GM12878 (cell line): ENCODE results near the gene ADGRE3. TPM values are rescaled to one million over a fixed set of nuclear protein-coding genes. Genes with fewer than 3 reads are reported as not detected.

Experiments
- BACH1 ChIP-seq: fragments of 450-650 bp; IDR thresholded peaks from 2 replicates; pipeline ENCODE4 v1.6.1; 2017; ENCODE audit warnings: mild to moderate bottlenecking, borderline replicate concordance
- CBX5 ChIP-seq: sonication (generic); IDR thresholded peaks from 2 replicates; pipeline ENCODE4 v1.6.1; 2016; ENCODE audit warnings: low read depth, moderate library complexity, mild to moderate bottlenecking, inconsistent platforms
- CHD2 ChIP-seq: IDR thresholded peaks from 2 replicates; pipeline ENCODE4 v1.6.1; 2011; ENCODE audit warnings: low read depth, low read length, improper control_type of control experiment, borderline replicate concordance
- CHD4 ChIP-seq: fragments of 200-600 bp; sonication (generic); IDR thresholded peaks from 2 replicates; pipeline ENCODE4 v1.6.1; 2016; ENCODE audit warnings: mild to moderate bottlenecking
- EZH2 ChIP-seq: IDR thresholded peaks from 2 replicates; pipeline ENCODE4 v1.6.1; 2012; ENCODE audit warnings: low read depth, mild to moderate bottlenecking, control low read depth, inconsistent platforms, low read length, borderline replicate concordance; ENCODE audit not compliant: control insufficient read depth
- LARP7 ChIP-seq: fragments of 450-650 bp; IDR thresholded peaks from 2 replicates; pipeline ENCODE4 v1.6.1; 2017; ENCODE audit warnings: mild to moderate bottlenecking
- MEF2B ChIP-seq: fragments of 450-650 bp; IDR thresholded peaks from 2 replicates; pipeline ENCODE4 v1.6.1; 2018; ENCODE audit warnings: mild to moderate bottlenecking, moderate library complexity; ENCODE audit not compliant: partially characterized antibody, poor library complexity, severe bottlenecking
- MTA2 ChIP-seq: fragments of 450-650 bp; IDR thresholded peaks from 2 replicates; pipeline ENCODE4 v1.6.1; 2016; ENCODE audit warnings: low read depth, mild to moderate bottlenecking, moderate library complexity
- MTA3 ChIP-seq: IDR thresholded peaks from 2 replicates; pipeline ENCODE4 v1.6.1; 2012; ENCODE audit warnings: low read length, inconsistent platforms, borderline replicate concordance
- PAX8 ChIP-seq: fragments of 450-650 bp; IDR thresholded peaks from 2 replicates; pipeline ENCODE4 v1.6.1; 2017; ENCODE audit warnings: mild to moderate bottlenecking, moderate library complexity
- POLR2A ChIP-seq: IDR thresholded peaks from 2 replicates; pipeline ENCODE4 v1.6.1; 2011; ENCODE audit warnings: low read depth, mild to moderate bottlenecking, low read length
- RB1 ChIP-seq: fragments of 450-650 bp; formaldehyde crosslinking; IDR thresholded peaks from 2 replicates; pipeline ENCODE4 v1.6.1; 2017; ENCODE audit warnings: mild to moderate bottlenecking, borderline replicate concordance
- SUZ12 ChIP-seq: fragments of 200-600 bp; sonication (generic); IDR thresholded peaks from one replicate; pipeline ENCODE4 v1.6.1; 2018; ENCODE audit warnings: antibody characterized with exemption, mild to moderate bottlenecking; ENCODE audit not compliant: unreplicated experiment
- ZNF217 ChIP-seq: fragments of 450-650 bp; IDR thresholded peaks from 2 replicates; pipeline ENCODE4 v1.6.1; 2017; ENCODE audit warnings: antibody characterized with exemption, mild to moderate bottlenecking
- polyA plus RNA-seq, 11 experiments: library from polyadenylated mRNA; depleted of rRNA in 4 of 11; unstranded in 6 of 11; stranded (reverse) in 5 of 11; fragments of >200 nt; fragmentation: Nextera tagmentation in 4 of 11; fragmentation: Illumina TruSeq in 1 of 11; extraction: Ambion mirVana in 4 of 11; extraction: Trizol in 1 of 11; gene quantifications; 1 replicate in 1 of 11; 2 replicates in 10 of 11; pipeline versions ENCODE4 v1.2.1 to v1.2.3, GENCODE V29; 2011 to 2016; ENCODE audit warnings: inconsistent platforms in 2 of 11, missing spikeins in 2 of 11, low read depth in 1 of 11
- total RNA-seq, 4 experiments: library from RNA; depleted of rRNA in 3 of 4; stranded (reverse); fragments of >200 nt in 3 of 4; fragmentation: Illumina TruSeq in 1 of 4; extraction: Trizol in 1 of 4; gene quantifications; 2 replicates each; pipeline versions ENCODE4 v1.2.1 to v1.2.3, GENCODE V29; 2013 to 2021
- TF ChIP-seq, protein P1 (sequence below): IDR thresholded peaks from 2 replicates; pipeline ENCODE4 v1.6.1; 2012; ENCODE audit warnings: improper control_type of control experiment, low read depth, low read length; ENCODE audit not compliant: insufficient replicate concordance
- TF ChIP-seq, protein P2 (sequence below): fragments of 450-650 bp; conservative IDR thresholded peaks from 2 replicates; pipeline ENCODE4 v1.6.1; 2017; ENCODE audit warnings: mild to moderate bottlenecking, moderate library complexity
- TF ChIP-seq, protein P3 (sequence below): fragments of 450-650 bp; IDR thresholded peaks from 2 replicates; pipeline ENCODE4 v1.6.1; 2018; ENCODE audit warnings: mild to moderate bottlenecking, low read depth, moderate library complexity; ENCODE audit not compliant: partially characterized antibody
- TF ChIP-seq, protein P4 (sequence below): fragments of 150-350 bp; IDR thresholded peaks from 2 replicates; pipeline ENCODE4 v1.6.1; 2016; ENCODE audit warnings: low read depth, low read length

Gene ADGRE3
- total and polyA plus RNA-seq, 10 of the 15 experiments (the other 5 are each of a cell fraction or from before 2014, with no cell fraction given): 0.04 to 0.10 (median 0.05) TPM; not detected in 6

DNA sequence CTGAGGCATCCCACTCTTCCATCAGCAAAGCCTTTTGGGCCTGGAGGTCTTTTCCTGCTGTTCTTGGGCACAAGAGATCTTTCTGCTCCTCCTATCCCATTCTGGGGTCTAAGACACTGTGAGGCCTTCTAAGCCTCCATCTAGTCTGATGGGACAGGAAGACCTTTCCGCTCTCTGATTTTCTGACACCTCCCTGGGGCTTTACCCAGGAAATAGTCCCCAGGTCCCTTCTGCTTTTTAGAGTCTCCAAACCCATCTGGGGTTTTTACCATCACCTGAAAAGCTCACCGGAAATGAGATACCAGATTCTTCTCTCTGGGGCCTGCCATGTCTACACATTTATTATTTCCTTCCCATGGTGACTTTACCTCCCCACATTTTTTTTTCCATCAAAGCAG is 70.7 kb downstream of the ADGRE3 start (continued):
- TF ChIP-seq, protein P1, sequence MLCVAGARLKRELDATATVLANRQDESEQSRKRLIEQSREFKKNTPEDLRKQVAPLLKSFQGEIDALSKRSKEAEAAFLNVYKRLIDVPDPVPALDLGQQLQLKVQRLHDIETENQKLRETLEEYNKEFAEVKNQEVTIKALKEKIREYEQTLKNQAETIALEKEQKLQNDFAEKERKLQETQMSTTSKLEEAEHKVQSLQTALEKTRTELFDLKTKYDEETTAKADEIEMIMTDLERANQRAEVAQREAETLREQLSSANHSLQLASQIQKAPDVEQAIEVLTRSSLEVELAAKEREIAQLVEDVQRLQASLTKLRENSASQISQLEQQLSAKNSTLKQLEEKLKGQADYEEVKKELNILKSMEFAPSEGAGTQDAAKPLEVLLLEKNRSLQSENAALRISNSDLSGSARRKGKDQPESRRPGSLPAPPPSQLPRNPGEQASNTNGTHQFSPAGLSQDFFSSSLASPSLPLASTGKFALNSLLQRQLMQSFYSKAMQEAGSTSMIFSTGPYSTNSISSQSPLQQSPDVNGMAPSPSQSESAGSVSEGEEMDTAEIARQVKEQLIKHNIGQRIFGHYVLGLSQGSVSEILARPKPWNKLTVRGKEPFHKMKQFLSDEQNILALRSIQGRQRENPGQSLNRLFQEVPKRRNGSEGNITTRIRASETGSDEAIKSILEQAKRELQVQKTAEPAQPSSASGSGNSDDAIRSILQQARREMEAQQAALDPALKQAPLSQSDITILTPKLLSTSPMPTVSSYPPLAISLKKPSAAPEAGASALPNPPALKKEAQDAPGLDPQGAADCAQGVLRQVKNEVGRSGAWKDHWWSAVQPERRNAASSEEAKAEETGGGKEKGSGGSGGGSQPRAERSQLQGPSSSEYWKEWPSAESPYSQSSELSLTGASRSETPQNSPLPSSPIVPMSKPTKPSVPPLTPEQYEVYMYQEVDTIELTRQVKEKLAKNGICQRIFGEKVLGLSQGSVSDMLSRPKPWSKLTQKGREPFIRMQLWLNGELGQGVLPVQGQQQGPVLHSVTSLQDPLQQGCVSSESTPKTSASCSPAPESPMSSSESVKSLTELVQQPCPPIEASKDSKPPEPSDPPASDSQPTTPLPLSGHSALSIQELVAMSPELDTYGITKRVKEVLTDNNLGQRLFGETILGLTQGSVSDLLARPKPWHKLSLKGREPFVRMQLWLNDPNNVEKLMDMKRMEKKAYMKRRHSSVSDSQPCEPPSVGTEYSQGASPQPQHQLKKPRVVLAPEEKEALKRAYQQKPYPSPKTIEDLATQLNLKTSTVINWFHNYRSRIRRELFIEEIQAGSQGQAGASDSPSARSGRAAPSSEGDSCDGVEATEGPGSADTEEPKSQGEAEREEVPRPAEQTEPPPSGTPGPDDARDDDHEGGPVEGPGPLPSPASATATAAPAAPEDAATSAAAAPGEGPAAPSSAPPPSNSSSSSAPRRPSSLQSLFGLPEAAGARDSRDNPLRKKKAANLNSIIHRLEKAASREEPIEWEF: peak; percentile 65
- TF ChIP-seq MTA3 (peak; percentile 63; the same call in 1 of the 2 replicates), ZNF217 (no peak), RB1 (no peak), CHD4 (no peak), MEF2B (peak; percentile 93), LARP7 (no peak), PAX8 (0 out of 2 replicates have a peak, but pooled peaks have one; percentile 20), CBX5 (no peak), CHD2 (no peak), MTA2 (peak; percentile 66), BACH1 (peak; percentile 12; the same call in 1 of the 2 replicates), SUZ12 (no peak), EZH2 (no peak), POLR2A (peak; percentile 38; the same call in 1 of the 2 replicates)
- TF ChIP-seq, protein P2, sequence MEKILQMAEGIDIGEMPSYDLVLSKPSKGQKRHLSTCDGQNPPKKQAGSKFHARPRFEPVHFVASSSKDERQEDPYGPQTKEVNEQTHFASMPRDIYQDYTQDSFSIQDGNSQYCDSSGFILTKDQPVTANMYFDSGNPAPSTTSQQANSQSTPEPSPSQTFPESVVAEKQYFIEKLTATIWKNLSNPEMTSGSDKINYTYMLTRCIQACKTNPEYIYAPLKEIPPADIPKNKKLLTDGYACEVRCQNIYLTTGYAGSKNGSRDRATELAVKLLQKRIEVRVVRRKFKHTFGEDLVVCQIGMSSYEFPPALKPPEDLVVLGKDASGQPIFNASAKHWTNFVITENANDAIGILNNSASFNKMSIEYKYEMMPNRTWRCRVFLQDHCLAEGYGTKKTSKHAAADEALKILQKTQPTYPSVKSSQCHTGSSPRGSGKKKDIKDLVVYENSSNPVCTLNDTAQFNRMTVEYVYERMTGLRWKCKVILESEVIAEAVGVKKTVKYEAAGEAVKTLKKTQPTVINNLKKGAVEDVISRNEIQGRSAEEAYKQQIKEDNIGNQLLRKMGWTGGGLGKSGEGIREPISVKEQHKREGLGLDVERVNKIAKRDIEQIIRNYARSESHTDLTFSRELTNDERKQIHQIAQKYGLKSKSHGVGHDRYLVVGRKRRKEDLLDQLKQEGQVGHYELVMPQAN: no peak
- TF ChIP-seq, protein P3, sequence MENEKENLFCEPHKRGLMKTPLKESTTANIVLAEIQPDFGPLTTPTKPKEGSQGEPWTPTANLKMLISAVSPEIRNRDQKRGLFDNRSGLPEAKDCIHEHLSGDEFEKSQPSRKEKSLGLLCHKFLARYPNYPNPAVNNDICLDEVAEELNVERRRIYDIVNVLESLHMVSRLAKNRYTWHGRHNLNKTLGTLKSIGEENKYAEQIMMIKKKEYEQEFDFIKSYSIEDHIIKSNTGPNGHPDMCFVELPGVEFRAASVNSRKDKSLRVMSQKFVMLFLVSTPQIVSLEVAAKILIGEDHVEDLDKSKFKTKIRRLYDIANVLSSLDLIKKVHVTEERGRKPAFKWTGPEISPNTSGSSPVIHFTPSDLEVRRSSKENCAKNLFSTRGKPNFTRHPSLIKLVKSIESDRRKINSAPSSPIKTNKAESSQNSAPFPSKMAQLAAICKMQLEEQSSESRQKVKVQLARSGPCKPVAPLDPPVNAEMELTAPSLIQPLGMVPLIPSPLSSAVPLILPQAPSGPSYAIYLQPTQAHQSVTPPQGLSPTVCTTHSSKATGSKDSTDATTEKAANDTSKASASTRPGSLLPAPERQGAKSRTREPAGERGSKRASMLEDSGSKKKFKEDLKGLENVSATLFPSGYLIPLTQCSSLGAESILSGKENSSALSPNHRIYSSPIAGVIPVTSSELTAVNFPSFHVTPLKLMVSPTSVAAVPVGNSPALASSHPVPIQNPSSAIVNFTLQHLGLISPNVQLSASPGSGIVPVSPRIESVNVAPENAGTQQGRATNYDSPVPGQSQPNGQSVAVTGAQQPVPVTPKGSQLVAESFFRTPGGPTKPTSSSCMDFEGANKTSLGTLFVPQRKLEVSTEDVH: no peak
- TF ChIP-seq, protein P4, sequence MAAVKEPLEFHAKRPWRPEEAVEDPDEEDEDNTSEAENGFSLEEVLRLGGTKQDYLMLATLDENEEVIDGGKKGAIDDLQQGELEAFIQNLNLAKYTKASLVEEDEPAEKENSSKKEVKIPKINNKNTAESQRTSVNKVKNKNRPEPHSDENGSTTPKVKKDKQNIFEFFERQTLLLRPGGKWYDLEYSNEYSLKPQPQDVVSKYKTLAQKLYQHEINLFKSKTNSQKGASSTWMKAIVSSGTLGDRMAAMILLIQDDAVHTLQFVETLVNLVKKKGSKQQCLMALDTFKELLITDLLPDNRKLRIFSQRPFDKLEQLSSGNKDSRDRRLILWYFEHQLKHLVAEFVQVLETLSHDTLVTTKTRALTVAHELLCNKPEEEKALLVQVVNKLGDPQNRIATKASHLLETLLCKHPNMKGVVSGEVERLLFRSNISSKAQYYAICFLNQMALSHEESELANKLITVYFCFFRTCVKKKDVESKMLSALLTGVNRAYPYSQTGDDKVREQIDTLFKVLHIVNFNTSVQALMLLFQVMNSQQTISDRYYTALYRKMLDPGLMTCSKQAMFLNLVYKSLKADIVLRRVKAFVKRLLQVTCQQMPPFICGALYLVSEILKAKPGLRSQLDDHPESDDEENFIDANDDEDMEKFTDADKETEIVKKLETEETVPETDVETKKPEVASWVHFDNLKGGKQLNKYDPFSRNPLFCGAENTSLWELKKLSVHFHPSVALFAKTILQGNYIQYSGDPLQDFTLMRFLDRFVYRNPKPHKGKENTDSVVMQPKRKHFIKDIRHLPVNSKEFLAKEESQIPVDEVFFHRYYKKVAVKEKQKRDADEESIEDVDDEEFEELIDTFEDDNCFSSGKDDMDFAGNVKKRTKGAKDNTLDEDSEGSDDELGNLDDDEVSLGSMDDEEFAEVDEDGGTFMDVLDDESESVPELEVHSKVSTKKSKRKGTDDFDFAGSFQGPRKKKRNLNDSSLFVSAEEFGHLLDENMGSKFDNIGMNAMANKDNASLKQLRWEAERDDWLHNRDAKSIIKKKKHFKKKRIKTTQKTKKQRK: no peak
